SK-N-SH (cell line): ENCODE measurements around the gene HOXC10. TPM values are rescaled to one million over a fixed set of nuclear protein-coding genes. Genes with fewer than 3 reads are reported as not detected.

ENCODE experiments used
- CTCF ChIA-PET: fragments of 300-600, 350-600 bp; formaldehyde crosslinking; extraction: SDS; loops from one replicate; lab custom pipeline; 2021; lab: Yijun Ruan, JAX
- POLR2A ChIA-PET: fragments of 350-600 bp; sonication (Branson Sonifier 250); formaldehyde crosslinking; extraction: SDS; loops from one replicate; lab custom pipeline; 2020; ENCODE audit warnings: antibody characterized with exemption, inconsistent platforms; lab: Yijun Ruan, JAX
- DNase-seq: peaks from one replicate; pipeline ENCODE4 v3.0.0; 2012
- H2AFZ ChIP-seq: fragments of 200-600 bp; sonication (generic); 2 replicates; pipeline ENCODE4 v1.8.1; 2016; ENCODE audit warnings: antibody characterized with exemption, mild to moderate bottlenecking, low read depth
- H3F3A ChIP-seq: fragments of 200-600 bp; sonication (generic); replicated peaks from 2 replicates; pipeline ENCODE3; 2016; ENCODE audit warnings: antibody characterized with exemption, mild to moderate bottlenecking; ENCODE audit not compliant: insufficient read depth
- H3K27ac ChIP-seq, 2 experiments: fragments of 200-500 bp in 1 of 2; fragments of 200-600 bp in 1 of 2; sonication (Bioruptor generic) in 1 of 2; sonication (generic), shearing (Covaris generic) in 1 of 2; 2 replicates each; pipeline versions ENCODE4 v1.5.1 to v1.6.1; 2014 to 2016; ENCODE audit warnings: low read depth in 2 of 2, inconsistent platforms in 1 of 2, low read length in 1 of 2, mild to moderate bottlenecking in 1 of 2, mixed read lengths in 1 of 2
- H3K27me3 ChIP-seq: fragments of 200-600 bp; sonication (generic), shearing (Covaris generic); 2 replicates; pipeline ENCODE4 v1.6.1; 2016; ENCODE audit warnings: mixed run types; ENCODE audit not compliant: insufficient read depth
- H3K36me3 ChIP-seq, 2 experiments: fragments of 200-500 bp in 1 of 2; fragments of 200-600 bp in 1 of 2; sonication (Bioruptor generic) in 1 of 2; sonication (generic) in 1 of 2; replicated peaks in 1 of 2; 2 replicates each; pipeline versions ENCODE3 to v1.5.1; 2014 to 2016; ENCODE audit warnings: low read length in 1 of 2, mild to moderate bottlenecking in 1 of 2; ENCODE audit not compliant: insufficient read depth in 2 of 2, control insufficient read depth in 1 of 2
- H3K4me1 ChIP-seq, 2 experiments: fragments of 200-500 bp in 1 of 2; fragments of 200-600 bp in 1 of 2; sonication (Bioruptor generic) in 1 of 2; sonication (generic), shearing (Covaris generic) in 1 of 2; 2 replicates each; pipeline versions ENCODE4 v1.5.1 to v1.6.1; 2014 to 2016; ENCODE audit warnings: low read depth in 1 of 2, low read length in 1 of 2, mixed run types in 1 of 2; ENCODE audit not compliant: insufficient read depth in 2 of 2, control insufficient read depth in 1 of 2
- H3K4me2 ChIP-seq: fragments of 200-600 bp; sonication (generic), shearing (Covaris generic); 2 replicates; pipeline ENCODE4 v1.6.1; 2017; ENCODE audit warnings: mixed run types
- H3K4me3 ChIP-seq, 2 experiments: fragments of 200-500 bp in 1 of 2; fragments of 200-600 bp in 1 of 2; sonication (Bioruptor generic) in 1 of 2; sonication (generic), shearing (Covaris generic) in 1 of 2; 2 replicates each; pipeline versions ENCODE4 v1.5.1 to v1.8.1; 2014 to 2016; ENCODE audit warnings: low read depth in 2 of 2, inconsistent platforms in 1 of 2, low read length in 1 of 2, mild to moderate bottlenecking in 1 of 2, mixed read lengths in 1 of 2, moderate library complexity in 1 of 2
- H3K79me2 ChIP-seq: fragments of 200-600 bp; sonication (generic); 2 replicates; pipeline ENCODE4 v1.8.1; 2017; ENCODE audit warnings: mild to moderate bottlenecking; ENCODE audit not compliant: insufficient read depth
- H3K9ac ChIP-seq: fragments of 200-600 bp; sonication (generic); 2 replicates; pipeline ENCODE4 v1.6.1; 2017; ENCODE audit warnings: mixed run types
- H3K9me2 ChIP-seq: fragments of 200-600 bp; sonication (generic); 2 replicates; pipeline ENCODE4 v1.6.1; 2017; ENCODE audit warnings: mixed run types
- H3K9me3 ChIP-seq: fragments of 200-600 bp; sonication (generic); 2 replicates; pipeline ENCODE4 v1.6.1; 2017; ENCODE audit warnings: mixed run types, mild to moderate bottlenecking, moderate library complexity
- H4K20me1 ChIP-seq: fragments of 200-600 bp; sonication (generic); 2 replicates; pipeline ENCODE4 v1.6.1; 2017; ENCODE audit warnings: mild to moderate bottlenecking, mixed run types; ENCODE audit not compliant: insufficient read depth
- EP300 ChIP-seq, 2 experiments: IDR thresholded peaks; 2 replicates each; pipeline versions ENCODE4 v1.4.0 to v1.6.1; 2012; ENCODE audit warnings: borderline replicate concordance in 1 of 2, low read depth in 1 of 2, low read length in 1 of 2
- EZH2phosphoT487 ChIP-seq: fragments of 200-600 bp; sonication (generic); IDR thresholded peaks from 2 replicates; pipeline ENCODE4 v1.6.1; 2017; ENCODE audit warnings: low read depth, mixed run types, mild to moderate bottlenecking, antibody characterized with exemption, moderate library complexity, borderline replicate concordance
- FOSL2 ChIP-seq: IDR thresholded peaks from 2 replicates; pipeline ENCODE4 v1.4.0; 2012; ENCODE audit warnings: low read depth, mild to moderate bottlenecking, moderate library complexity, borderline replicate concordance
- FOXJ3 ChIP-seq: sonication (generic); formaldehyde crosslinking; IDR thresholded peaks from 2 replicates; pipeline ENCODE4 v1.5.1; 2020; ENCODE audit warnings: mild to moderate bottlenecking, missing genetic modification reagents
- FOXM1 ChIP-seq: IDR thresholded peaks from 2 replicates; pipeline ENCODE4 v1.4.0; 2012; ENCODE audit warnings: low read depth, mild to moderate bottlenecking
- IRF3 ChIP-seq: fragments of 150-350 bp; IDR thresholded peaks from 2 replicates; pipeline ENCODE4 v1.6.1; 2016; ENCODE audit warnings: mild to moderate bottlenecking, low read depth, low read length
- MAX ChIP-seq: IDR thresholded peaks from 2 replicates; pipeline ENCODE4 v1.4.0; 2012; ENCODE audit warnings: low read depth
- MEF2A ChIP-seq: IDR thresholded peaks from 2 replicates; pipeline ENCODE4 v1.4.0; 2012; ENCODE audit warnings: low read depth, borderline replicate concordance
- NFIC ChIP-seq: IDR thresholded peaks from 2 replicates; pipeline ENCODE4 v1.4.0; 2012; ENCODE audit warnings: borderline replicate concordance
- NRF1 ChIP-seq: IDR thresholded peaks from 2 replicates; pipeline ENCODE4 v1.6.1; 2012; ENCODE audit warnings: low read depth, mild to moderate bottlenecking, low read length
- PBX3 ChIP-seq: IDR thresholded peaks from 2 replicates; pipeline ENCODE4; 2012
- RAD21 ChIP-seq: IDR thresholded peaks from 2 replicates; pipeline ENCODE4 v1.6.1; 2012; ENCODE audit warnings: mild to moderate bottlenecking, low read length
- RCOR1 ChIP-seq: fragments of 150-350 bp; IDR thresholded peaks from 2 replicates; pipeline ENCODE4 v1.6.1; 2017; ENCODE audit warnings: antibody characterized with exemption, low read length
- RFX5 ChIP-seq: IDR thresholded peaks from 2 replicates; pipeline ENCODE4 v1.6.1; 2012; ENCODE audit warnings: mild to moderate bottlenecking, improper control_type of control experiment, low read length
- RXRA ChIP-seq: IDR thresholded peaks from 2 replicates; pipeline ENCODE4 v1.4.0; 2012; ENCODE audit warnings: low read depth, mild to moderate bottlenecking, borderline replicate concordance
- TAF1 ChIP-seq: IDR thresholded peaks from 2 replicates; pipeline ENCODE4 v1.6.1; 2012; ENCODE audit warnings: low read depth, mild to moderate bottlenecking, low read length, moderate library complexity, borderline replicate concordance
- TEAD4 ChIP-seq: IDR thresholded peaks from 2 replicates; pipeline ENCODE4 v1.4.0; 2012; ENCODE audit warnings: mild to moderate bottlenecking, borderline replicate concordance; ENCODE audit not compliant: insufficient read depth
- WGBS: methylation state at CpG from one replicate; pipeline ENCODE4 v1.1.6; 2017; ENCODE audit warnings: low lambda C conversion rate; 5-methylcytosine and 5-hydroxymethylcytosine counted together
- polyA plus RNA-seq, 3 experiments: library from polyadenylated mRNA; depleted of rRNA; stranded (reverse); fragments of >200 nt; gene quantifications; 2 replicates each; pipeline ENCODE4 v1.2.3, GENCODE V29; 2012

HOXC10 gene
- polyA plus RNA-seq, 1 of the 3 experiments (the other 2 are of a cell fraction): 0.03 TPM

GRCh38 chr12:53998900-53999236 is 13.9 kb downstream of the HOXC10 start:
- H3K36me3 ChIP-seq: no peaks in the 10 kb centered on the region
- H3K9ac ChIP-seq: no peak overlapping the region
- no peak overlapping the region for H3K27ac ChIP-seq
- peaks cover 0 to 16% of the 10 kb centered on the region in 2 experiments; a peak in 2 of 4 replicates for H3K4me1 ChIP-seq
- H2AFZ ChIP-seq: no peak overlapping the region; the same call in 1 of the 2 replicates
- ChIA-PET CTCF (interaction anchor here (0.8 to 24.5 kb wide), 12 partner anchors 8 to 370 kb away, joined by 3 to 568 read pairs (median 7); partner anchors contain the start of genes HOXC10, HOXC5, HOXC8 and SMUG1), POLR2A (interaction anchor here (0.5 to 1.8 kb wide), 2 partner anchors 15 to 209 kb away, joined by 3 to 5 read pairs; no protein-coding TSS in a partner anchor)
- H3K27me3 ChIP-seq: peaks cover 36% of the 10 kb centered on the region
- 43% methylated on average over 13 of the region's 13 CpGs for WGBS
- no peak for DNase-seq
- TF ChIP-seq TEAD4 (no peak), RXRA (no peak), TAF1 (no peak), NFIC (no peak), FOSL2 (no peak), MAX (no peak), FOXJ3 (no peak), RFX5 (no peak), IRF3 (no peak), FOXM1 (no peak), RAD21 (no peak), RCOR1 (no peak), EP300 (IDR thresholded peaks at IDR 0.05; ENCODE audit: borderline replicate concordance in 1 of 2, low read depth in 1 of 2, low read length in 1 of 2) (no peak), MEF2A (no peak), EZH2phosphoT487 (no peak), PBX3 (no peak), NRF1 (no peak)
- H3K79me2 ChIP-seq: no peaks in the 10 kb centered on the region
- H3K9me2 ChIP-seq: no peaks in the 10 kb centered on the region
- H3K4me3 ChIP-seq: peak overlapping the region in 1 of 2 experiments; percentile 80; a peak in 2 of 4 replicates
- H3F3A ChIP-seq: no peaks in the 10 kb centered on the region
- no peaks in the 10 kb centered on the region for H3K9me3 ChIP-seq
- H4K20me1 ChIP-seq: no peaks in the 10 kb centered on the region
- peak overlapping the region; percentile 99; the same call in 1 of the 2 replicates for H3K4me2 ChIP-seq
